SH-SY5Y (cell line): ENCODE data around the gene XIRP2.

Experiments used
- GATA2 ChIP-seq: IDR thresholded peaks from 2 replicates; pipeline ENCODE4 v1.6.1; 2011; ENCODE audit warnings: mild to moderate bottlenecking, low read depth, low read length
- GATA3 ChIP-seq: IDR thresholded peaks from 2 replicates; pipeline ENCODE4 v1.6.1; 2011; ENCODE audit warnings: low read depth, mild to moderate bottlenecking, low read length, moderate library complexity

GRCh38 chr2:167115541-167115940 lies 227.3 kb downstream of the XIRP2 start:
- TF ChIP-seq GATA3 (no peak), GATA2 (no peak)
